GM19023 (cell line): ENCODE results near the gene CARS2.

ENCODE experiments used
- ATAC-seq: cut with Tn5 transposase; IDR thresholded peaks from one replicate; pipeline ENCODE4 v1.9.1; 2021; ENCODE audit warnings: mild to moderate bottlenecking, moderate library complexity; ENCODE audit not compliant: unreplicated experiment

Gene CARS2

GRCh38 chr13:110653271-110653670 is 52.6 kb downstream of the CARS2 start:
- ATAC-seq: no peak

DNA sequence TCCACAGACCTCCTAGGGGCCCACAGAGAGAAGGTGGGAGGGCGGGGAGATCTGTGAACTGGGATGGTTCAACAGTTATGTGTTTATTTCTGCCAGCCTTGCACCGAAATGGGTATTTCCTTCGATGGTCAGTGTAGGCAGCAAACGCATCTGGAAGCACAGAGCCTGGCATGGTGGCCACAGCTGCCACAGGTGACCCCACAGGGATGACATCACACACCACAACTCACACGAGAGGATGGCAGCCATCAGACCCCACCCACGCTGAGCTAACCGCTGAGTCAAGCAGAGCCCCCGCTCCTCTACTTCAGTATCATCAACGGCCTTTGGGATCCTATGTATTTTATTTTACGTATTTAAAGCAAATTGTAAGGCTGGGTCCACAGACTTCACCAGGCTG is 53.2 kb downstream of the CARS2 start:
- ATAC-seq: no peak

GRCh38 chr13:110652231-110652730 is 53.6 kb downstream of the CARS2 start:
- ATAC-seq: no peak

GRCh38 chr13:110651726-110652230 is 54.1 kb downstream of the CARS2 start:
- no peak for ATAC-seq

- no peak for ATAC-seq
These were observed 54.6 kb downstream of the CARS2 start for GRCh38 chr13:110651271-110651670.

GRCh38 chr13:110650436-110650835 is 55.5 kb downstream of the CARS2 start:
- no peak for ATAC-seq

DNA sequence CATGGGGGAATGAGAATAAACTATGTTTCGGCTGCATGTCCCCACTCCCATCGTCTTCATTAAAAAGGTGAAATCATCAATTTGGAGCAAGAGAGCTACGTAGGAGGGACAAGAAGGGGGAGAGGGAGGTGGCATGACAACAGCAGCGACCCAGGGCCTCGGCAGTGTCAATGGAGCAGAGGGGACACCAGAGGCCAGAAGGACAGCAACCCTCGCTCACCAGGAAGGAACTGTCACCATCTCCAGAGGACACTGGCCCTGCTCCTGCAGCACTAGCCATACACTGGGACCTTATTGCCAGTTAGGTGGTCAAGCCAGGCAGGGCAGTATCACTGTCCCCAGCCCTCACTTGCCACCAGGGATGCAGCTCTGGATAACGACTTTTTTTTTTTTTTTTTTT is 56.4 kb downstream of the CARS2 start:
- no peak for ATAC-seq

- no peak for ATAC-seq
These were observed 57.0 kb downstream of the CARS2 start for GRCh38 chr13:110648848-110649421.

- ATAC-seq: no peak
These were observed 57.6 kb downstream of the CARS2 start for GRCh38 chr13:110648146-110648819.

DNA sequence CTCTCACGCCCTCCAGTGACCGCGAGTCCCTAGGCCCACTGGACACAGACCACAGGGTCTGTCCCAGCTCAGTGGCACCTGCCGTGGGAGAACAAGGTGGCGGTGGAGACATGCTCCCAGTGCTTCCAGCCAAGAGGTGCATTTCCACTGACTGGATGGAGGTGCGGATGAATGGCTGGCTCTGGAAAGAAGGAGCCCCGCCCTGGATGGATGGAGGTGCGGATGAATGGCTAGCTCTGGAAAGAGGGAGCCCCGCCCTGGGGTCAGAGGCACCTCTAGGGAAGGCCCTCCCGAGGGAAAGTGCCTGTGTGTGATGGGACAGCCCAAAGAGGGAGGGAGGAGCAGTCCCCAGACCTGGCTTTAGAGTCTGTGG is 58.6 kb downstream of the CARS2 start:
- no peak for ATAC-seq

- ATAC-seq: no peak
These were observed 59.2 kb downstream of the CARS2 start for GRCh38 chr13:110646442-110647364.

GRCh38 chr13:110645750-110646149 is 60.2 kb downstream of the CARS2 start:
- no peak for ATAC-seq

DNA sequence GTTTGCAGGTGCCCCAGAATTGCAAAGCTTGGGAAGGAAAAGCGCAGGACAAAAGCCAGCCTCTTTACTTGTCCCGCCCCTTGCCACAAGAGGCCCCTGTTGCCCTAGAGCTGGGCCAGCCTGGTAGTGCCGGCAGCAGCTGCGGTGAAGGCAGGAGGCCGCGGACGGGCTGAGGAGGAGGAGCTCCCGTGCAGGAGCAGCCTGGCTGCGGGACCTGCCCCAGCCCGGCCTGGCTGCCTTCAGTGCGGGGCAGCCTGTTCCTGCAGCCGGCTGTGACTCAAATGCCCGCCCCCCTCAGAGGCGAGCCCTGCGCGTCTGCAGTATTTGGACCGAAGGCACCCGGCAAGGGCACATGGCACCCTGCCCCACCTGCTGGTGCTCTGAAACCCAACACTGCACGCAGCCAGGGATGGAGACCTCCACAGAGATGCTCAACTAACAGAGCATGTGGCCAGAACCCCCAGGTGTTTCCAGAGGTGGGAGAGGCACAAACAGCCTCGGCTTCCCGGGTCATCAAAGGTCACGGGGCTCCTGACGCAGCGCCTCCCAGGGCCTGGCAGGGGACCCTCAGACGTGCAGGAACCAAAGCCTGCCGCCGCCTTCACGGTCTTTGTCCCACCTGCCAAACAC is 60.9 kb downstream of the CARS2 start:
- peak; percentile 68 for ATAC-seq

GRCh38 chr13:110643768-110644421 is 62.0 kb downstream of the CARS2 start:
- no peak for ATAC-seq

GRCh38 chr13:110643324-110643723 is 62.6 kb downstream of the CARS2 start:
- ATAC-seq: no peak

DNA sequence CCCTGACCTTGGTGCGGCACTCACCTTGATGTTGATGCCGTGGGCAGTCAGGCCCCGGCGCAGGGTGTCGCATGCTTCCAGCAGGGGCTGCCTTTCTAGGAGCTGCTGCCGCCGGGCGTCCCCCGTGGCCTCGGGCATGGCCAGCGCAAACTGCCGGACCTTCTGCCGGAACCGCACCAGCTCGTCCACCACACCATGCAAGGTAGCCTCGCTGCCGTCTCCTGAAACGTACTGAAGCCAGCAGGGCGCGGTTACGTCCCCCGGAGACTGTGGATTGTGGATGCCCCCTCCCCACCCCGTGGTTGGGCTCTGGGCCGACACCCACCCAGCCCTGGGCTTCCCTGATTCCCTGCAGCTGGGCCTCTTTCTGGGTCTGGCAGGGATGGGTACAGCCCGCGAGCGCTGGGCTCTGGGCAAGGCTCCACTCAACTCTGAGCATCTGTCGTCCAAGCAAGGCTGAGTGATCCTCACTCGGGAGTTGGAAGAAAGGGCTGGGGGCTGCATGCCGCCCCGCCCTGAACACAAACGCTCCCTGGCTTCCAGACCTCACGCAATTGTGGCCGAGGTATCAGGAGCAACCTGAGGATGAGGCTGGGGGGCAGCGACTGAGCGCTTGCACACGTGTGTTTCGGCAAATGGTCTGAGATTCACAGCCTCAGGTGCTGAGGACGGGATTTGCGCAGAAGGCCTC is 63.5 kb downstream of the CARS2 start:
- no peak for ATAC-seq

DNA sequence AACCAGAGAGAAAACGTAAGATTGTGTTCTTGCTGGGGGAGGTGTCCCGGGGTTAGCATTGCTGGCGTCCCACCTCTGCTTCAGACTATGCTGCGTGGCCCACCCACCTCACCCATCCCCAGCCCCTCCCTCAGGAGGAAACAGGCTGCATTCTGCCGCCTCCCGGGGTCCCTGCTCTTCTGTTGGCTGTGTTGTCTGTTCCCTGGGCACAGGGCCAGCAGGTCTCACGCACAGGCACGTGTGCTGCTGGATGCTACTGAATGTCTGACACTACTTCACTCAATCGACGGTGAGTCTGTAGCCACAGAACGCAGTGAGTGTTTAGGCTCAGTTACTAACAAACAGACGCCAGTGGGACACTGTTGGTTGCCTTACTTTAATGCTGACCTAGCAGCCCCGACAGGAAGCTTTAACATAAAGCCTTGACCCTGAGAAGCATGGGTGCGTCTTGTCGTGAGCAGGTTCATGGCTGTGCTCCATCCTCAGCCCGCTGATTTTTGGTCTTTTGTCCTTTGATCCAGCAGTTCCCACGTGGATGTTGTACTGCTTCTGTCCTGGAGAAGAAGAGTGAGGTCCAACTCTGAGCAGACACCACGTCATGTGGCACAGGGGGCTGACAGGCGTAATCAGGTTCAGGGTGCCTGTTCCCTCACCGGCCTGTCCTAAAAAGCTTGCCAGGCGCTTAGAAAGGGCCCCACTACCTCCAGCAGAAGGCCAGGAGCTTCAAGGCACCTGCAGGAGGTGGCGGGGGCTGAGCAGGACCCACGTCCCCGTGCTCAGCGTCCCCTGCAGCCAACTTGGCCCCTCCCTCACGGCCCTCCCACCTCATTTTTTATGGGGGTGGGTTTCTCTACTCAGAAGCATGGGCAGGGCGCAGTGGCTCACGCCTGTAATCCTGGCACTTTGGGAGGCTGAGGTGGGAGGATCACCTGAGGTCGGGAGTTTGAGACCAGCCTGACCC is 64.6 kb downstream of the CARS2 start:
- ATAC-seq: no peak

- ATAC-seq: no peak
These were observed 65.3 kb downstream of the CARS2 start for GRCh38 chr13:110640591-110641029.

GRCh38 chr13:110639935-110640334 is 66.0 kb downstream of the CARS2 start:
- ATAC-seq: no peak
